Measurements from ENCODE around the gene GSE1. TPM values are rescaled to one million over a fixed set of nuclear protein-coding genes. Genes with fewer than 3 reads are reported as not detected.

GSE1 gene
- total and polyA plus RNA-seq, 9 of the 15 experiments (the other 6 are each of a cell fraction or from before 2014, with no cell fraction given) = 12.2 to 244 (median 57.9) TPM

DNA sequence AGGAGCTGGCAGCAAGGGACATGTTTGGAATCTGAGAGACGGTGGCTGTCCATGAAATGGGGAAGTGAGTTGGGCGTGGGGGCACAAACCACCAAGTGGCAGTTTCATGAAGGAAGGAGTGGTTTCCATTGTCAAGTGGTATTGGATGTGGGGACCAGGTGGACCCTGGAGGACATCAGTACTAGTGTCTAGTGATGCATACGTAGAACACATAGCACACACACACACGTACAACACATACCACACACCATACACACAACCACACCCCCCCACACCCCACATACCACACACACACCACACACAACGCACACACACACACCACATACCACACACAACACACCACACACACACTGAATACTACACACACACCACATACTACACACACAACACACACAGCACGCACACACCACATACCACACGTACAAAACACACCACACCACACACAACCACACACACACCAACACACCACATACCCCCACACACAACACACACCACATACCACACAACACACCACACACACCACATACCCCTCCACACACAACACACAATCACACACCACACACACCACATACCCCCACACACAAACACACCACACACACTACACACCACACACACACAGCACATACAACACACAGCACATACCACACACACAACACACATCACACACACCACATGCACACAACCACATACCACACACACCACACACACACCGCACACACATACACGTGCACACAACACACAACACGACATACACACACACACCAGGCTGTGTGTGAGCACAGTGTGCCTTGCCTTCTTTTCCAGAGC lies 41.1 kb upstream of the GSE1 start (continued):
- TF ChIP-seq FOXK2 (conservative IDR thresholded peaks at IDR 0.05 in 1 of 2, IDR thresholded peaks at IDR 0.05 in 1 of 2; ENCODE audit: low read depth in 2 of 2) (peak; percentile 63 to 71; a peak in 3 of 4 replicates), ZNF512 (tag; IDR thresholded peaks at IDR 0.05) (no peak), E2F3 (CRISPR knock-in tag; IDR thresholded peaks at IDR 0.05) (no peak), MCM7 (IDR thresholded peaks at IDR 0.05) (peak in 1 of 2 experiments; percentile 87; a peak in 1 of 4 replicates), HMGXB4 (CRISPR knock-in tag; IDR thresholded peaks at IDR 0.05) (no peak), FOXM1 (IDR thresholded peaks at IDR 0.05; ENCODE audit: low read depth) (no peak; the same call in 1 of the 2 replicates), FOXM1 (CRISPR knock-in tag; IDR thresholded peaks at IDR 0.05; ENCODE audit: low read depth) (no peak), ZNF511 (CRISPR knock-in tag; IDR thresholded peaks at IDR 0.05) (no peak), HDAC1 (IDR thresholded peaks at IDR 0.05) (peak in 1 of 2 experiments; percentile 86; a peak in 2 of 4 replicates), ZNF668 (CRISPR knock-in tag; IDR thresholded peaks at IDR 0.05) (no peak), CEBPG (CRISPR knock-in tag; IDR thresholded peaks at IDR 0.05) (no peak), CEBPG (tag; conservative IDR thresholded peaks at IDR 0.05 in 1 of 2, IDR thresholded peaks at IDR 0.05 in 1 of 2) (no peak), CXXC5 (CRISPR knock-in tag; IDR thresholded peaks at IDR 0.05) (no peak; the same call in 1 of the 2 replicates), JUN (IDR thresholded peaks at IDR 0.05; ENCODE audit: borderline replicate concordance, low read depth, low read length) (no peak), JUN (CRISPR knock-in tag; IDR thresholded peaks at IDR 0.05; ENCODE audit: borderline replicate concordance) (0 out of 2 replicates have a peak, but pooled peaks have one; percentile 14)
- TF ChIP-seq, protein P1, sequence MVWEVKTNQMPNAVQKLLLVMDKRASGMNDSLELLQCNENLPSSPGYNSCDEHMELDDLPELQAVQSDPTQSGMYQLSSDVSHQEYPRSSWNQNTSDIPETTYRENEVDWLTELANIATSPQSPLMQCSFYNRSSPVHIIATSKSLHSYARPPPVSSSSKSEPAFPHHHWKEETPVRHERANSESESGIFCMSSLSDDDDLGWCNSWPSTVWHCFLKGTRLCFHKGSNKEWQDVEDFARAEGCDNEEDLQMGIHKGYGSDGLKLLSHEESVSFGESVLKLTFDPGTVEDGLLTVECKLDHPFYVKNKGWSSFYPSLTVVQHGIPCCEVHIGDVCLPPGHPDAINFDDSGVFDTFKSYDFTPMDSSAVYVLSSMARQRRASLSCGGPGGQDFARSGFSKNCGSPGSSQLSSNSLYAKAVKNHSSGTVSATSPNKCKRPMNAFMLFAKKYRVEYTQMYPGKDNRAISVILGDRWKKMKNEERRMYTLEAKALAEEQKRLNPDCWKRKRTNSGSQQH (CRISPR knock-in tag; IDR thresholded peaks at IDR 0.05) = peak; percentile 97
- TF ChIP-seq, protein P2, sequence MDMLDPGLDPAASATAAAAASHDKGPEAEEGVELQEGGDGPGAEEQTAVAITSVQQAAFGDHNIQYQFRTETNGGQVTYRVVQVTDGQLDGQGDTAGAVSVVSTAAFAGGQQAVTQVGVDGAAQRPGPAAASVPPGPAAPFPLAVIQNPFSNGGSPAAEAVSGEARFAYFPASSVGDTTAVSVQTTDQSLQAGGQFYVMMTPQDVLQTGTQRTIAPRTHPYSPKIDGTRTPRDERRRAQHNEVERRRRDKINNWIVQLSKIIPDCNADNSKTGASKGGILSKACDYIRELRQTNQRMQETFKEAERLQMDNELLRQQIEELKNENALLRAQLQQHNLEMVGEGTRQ (CRISPR knock-in tag; IDR thresholded peaks at IDR 0.05) = no peak
- TF ChIP-seq, protein P3, sequence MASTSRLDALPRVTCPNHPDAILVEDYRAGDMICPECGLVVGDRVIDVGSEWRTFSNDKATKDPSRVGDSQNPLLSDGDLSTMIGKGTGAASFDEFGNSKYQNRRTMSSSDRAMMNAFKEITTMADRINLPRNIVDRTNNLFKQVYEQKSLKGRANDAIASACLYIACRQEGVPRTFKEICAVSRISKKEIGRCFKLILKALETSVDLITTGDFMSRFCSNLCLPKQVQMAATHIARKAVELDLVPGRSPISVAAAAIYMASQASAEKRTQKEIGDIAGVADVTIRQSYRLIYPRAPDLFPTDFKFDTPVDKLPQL (IDR thresholded peaks at IDR 0.05; ENCODE audit: extremely low read depth, insufficient read length) = no peak
